ENCODE measurements around the gene ZNRD2.

- no peak for TF ChIP-seq POLR2A (IDR thresholded peaks at IDR 0.05; ENCODE audit: low read length)
- TF ChIP-seq GATA1 (IDR thresholded peaks at IDR 0.05; ENCODE audit: low read depth, low read length): no peak
Observed at GRCh38 chr11:65610404-65610803, 40.1 kb downstream of the ZNRD2 start.

Data from erythroblast (primary cell).